ENCODE data around the gene NAT9.

The NAT9 gene

DNA sequence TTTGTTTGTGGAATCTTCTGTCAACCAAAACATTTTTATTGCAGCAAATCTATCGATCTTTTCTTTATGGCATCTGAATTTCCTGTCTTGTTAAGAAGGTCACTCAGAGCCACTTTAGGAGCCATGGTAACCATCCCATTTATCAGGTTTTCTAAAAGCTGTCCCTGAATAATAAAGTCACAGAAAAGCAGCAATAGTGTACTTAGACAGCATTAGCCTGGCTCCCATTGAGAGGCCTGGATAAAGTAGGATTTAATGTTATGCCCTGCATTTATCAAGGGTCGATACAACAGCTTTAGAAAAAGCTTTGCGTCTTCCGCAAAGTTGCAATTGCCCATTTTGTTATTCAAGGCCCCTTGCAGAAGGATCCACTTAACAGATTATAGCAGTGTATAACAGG is 53.4 kb downstream of the NAT9 start:
- no peak for DNase-seq

Measured in femur (tissue), 1 donor.